HG03558 (cell line): ENCODE data around the gene ATP6AP2.
"Not testable (repeated sequence)": the region's sequence is repeated elsewhere in the genome, so short reads cannot be mapped to it uniquely, and the experiment has no call there.

Experiments
- ATAC-seq: cut with Tn5 transposase; IDR thresholded peaks from one replicate; pipeline ENCODE4 v1.9.1; 2021; ENCODE audit warnings: moderate number of reproducible peaks; ENCODE audit not compliant: unreplicated experiment; ENCODE audit errors: extremely low read depth

The ATP6AP2 gene

DNA sequence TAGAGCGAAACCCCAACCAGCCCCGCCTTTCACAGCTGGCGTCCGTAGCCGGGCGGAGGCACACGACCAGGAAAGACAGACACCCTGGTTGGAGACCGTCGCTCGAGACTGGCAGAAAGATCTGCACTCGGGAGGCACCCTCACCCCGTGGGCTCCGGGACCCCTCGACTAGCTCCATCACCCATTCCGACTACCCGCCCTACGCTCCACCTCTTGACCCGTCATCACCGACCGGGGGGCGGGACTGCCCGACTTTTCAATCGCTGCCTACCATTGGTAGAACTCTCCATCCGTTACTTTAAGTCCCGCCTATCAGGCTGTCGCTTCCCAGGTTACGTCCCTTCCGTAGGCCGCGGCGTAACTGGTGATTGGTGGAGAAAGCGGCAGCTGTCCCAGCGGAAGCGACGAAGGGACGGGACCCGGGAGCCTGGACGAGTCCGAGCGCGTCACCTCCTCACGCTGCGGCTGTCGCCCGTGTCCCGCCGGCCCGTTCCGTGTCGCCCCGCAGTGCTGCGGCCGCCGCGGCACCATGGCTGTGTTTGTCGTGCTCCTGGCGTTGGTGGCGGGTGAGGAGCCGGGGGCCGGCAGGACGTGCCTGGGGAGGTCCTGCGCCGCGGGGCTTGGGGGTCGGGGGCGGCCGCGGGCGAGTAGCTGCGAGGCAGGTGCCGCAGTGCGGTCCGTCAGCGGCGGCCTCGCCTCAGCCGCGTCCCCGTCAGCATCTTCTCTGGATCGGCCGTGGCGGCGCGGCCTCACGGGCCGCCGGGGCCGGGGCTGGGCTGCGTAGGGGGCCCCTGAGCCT is at the start of gene ATP6AP2:
Gene ATP6AP2 (plus strand): TSS at position 434 of the 799 bp plus-strand sequence. CDS start 96 bp downstream, at position 530.
- ATAC-seq = peak; percentile 83

- ATAC-seq = no peak
Measured at GRCh38 chrX:40531056-40531826, 49.5 kb upstream of the ATP6AP2 start.

GRCh38 chrX:40537310-40537709 is 43.5 kb upstream of the ATP6AP2 start:
- no peak for ATAC-seq

DNA sequence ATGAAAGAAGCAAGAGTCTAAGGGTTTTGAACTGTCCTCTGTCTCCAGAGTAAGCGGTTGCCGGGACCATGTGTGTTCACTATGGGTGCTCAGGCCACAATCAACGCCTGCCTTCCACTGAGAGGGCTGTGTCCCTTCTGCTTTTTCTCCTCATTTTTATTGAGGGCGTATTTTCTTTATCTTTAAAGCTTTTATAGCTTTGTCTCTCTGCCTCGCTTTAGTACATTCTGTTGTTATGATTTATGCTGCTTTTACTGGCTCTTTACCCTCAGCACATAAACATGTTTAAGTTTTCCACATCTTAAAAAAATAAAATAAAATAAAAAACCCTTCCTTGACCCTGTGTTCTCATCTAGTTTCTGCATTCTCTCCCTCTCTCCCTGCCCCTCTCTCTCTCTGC is 42.4 kb upstream of the ATP6AP2 start:
- ATAC-seq = no peak

- ATAC-seq = no peak
Measured at GRCh38 chrX:40539214-40540142, 41.3 kb upstream of the ATP6AP2 start.

GRCh38 chrX:40542208-40542607 is 38.6 kb upstream of the ATP6AP2 start:
- ATAC-seq = no peak

- ATAC-seq = no peak
Measured at GRCh38 chrX:40542972-40543371, 37.8 kb upstream of the ATP6AP2 start.

GRCh38 chrX:40543661-40544328 is 37.0 kb upstream of the ATP6AP2 start:
- no peak for ATAC-seq

GRCh38 chrX:40544343-40545266 is 36.2 kb upstream of the ATP6AP2 start:
- no peak for ATAC-seq

DNA sequence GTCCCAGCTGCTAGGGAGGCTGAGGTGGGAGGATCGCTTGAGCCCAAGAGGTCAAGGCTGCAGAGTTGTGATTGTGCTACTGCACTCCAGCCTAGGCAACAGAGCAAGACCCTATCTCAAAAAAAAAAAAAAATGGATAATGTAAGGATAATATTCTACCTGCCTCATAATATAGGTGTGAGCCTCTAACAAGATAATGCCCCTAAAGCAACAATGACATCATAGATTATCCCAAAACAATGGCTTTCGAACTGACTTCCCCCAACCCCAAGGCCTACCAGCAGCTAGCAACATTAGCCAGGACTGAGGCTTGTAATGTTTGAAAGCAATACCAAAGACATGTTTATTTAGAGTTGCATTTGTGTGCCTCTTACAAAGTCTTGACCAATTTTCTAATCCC is 33.9 kb upstream of the ATP6AP2 start:
- ATAC-seq = no peak

DNA sequence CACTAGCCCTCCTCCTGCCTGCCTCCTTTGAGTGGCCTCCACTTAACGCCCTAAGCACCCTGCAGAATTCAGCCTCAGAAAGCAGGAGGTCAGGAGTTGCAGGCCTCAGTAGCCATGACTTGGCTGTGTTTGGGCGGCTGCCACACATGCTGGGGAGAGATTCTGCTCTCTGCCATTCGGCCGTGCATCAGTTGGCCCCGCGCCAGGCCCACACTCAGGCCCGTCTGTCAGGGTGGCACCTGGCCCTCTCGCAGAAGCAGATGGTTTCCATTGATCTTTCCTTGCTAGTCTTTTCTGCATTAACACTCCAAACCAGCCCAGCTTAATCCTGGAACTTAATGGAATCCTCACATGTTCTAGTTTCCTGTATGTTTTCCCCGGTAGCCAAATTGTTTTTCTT is 30.7 kb upstream of the ATP6AP2 start:
- ATAC-seq = no peak

- no peak for ATAC-seq
Measured at GRCh38 chrX:40552768-40553167, 28.0 kb upstream of the ATP6AP2 start.

DNA sequence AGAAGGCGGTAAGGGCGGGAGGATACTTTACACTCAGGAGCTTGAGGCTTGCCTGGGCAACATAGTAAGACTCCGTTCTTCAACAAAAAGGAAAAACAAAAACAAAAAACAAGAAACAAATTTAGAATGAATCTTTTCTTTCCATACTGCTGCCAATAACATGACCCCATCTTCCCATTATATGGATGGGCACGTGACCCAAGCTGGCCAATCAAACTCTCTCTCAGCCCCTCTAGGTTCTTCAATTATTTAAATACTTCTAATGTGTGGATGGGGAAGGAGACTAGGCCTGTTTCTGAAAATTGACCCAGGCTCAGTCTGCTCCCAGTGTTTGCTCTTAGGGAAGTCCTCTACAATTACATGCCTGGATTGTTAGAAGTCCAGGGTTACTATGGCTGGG is 22.2 kb upstream of the ATP6AP2 start:
- ATAC-seq = no peak

- no peak for ATAC-seq
Measured at GRCh38 chrX:40563784-40564183, 17.0 kb upstream of the ATP6AP2 start.

DNA sequence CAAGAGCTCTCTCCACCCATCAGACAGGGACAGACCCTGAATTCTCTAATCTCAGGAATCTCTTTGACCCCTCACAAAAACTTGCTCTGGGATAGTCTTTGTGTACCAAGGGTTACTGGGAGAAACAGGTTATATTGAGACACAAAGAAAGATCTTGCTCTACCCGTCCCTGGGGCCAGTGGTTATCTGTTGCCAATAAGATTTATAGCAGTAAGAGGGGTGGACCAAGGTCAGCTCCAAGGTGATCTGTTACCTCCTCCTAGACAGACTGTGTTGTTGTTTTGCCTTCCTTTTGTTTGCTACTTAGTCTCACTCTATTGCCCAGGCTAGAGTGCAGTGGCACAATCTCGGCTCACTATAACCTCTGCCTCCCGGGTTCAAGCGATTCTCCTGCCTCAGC is 16.3 kb upstream of the ATP6AP2 start:
- ATAC-seq = no peak

GRCh38 chrX:40570346-40571093 is 10.2 kb upstream of the ATP6AP2 start:
- no peak for ATAC-seq

GRCh38 chrX:40571164-40571563 is 9.6 kb upstream of the ATP6AP2 start:
- not testable (repeated sequence) for ATAC-seq

DNA sequence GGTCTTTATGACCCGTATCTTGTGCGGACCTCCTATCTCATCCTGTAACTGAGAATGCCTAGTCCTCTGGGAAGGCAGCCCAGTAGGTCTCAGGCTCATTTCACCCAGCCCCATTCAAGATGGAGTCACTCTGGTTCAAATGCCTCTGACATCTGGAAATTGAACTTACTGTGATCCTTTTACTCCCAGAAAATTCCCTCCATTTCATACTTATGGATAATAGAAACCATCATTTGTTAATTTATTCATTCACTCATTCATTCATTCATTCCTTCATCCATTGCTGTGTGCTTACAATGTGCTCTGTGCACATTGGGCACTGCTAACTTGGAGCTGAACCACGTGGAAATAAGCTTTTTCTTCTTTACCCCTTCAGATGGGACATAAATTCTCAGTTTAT is 9.2 kb upstream of the ATP6AP2 start:
- no peak for ATAC-seq
